WTC11 (cell line): ENCODE data around the gene IL25. TPM values are rescaled to one million over a fixed set of nuclear protein-coding genes. Genes with fewer than 3 reads are reported as not detected.
A peak's percentile ranks its signal among the peaks of the same experiment; 100 is the strongest.
"Not testable (repeated sequence)": the region's sequence is repeated elsewhere in the genome, so short reads cannot be mapped to it uniquely, and the experiment has no call there.

Experiments used
- ATAC-seq: fragments of 200-7000 bp; cut with Tn5 transposase; 2 replicates; pipeline ENCODE4 v1.10.0; 2021; ENCODE audit warnings: mild to moderate bottlenecking, moderate library complexity
- CTCF ChIA-PET: fragments of 300-600 bp; sonication (Branson Sonifier 250); formaldehyde crosslinking; loops from one replicate; lab custom pipeline; 2021; ENCODE audit warnings: antibody characterized with exemption; lab: Charles Lee
- POLR2A ChIA-PET: fragments of 350-600 bp; sonication (Branson Sonifier 250); formaldehyde crosslinking; loops from one replicate; lab custom pipeline; 2021; ENCODE audit warnings: antibody characterized with exemption; lab: Charles Lee
- DNase-seq: peaks from one replicate; pipeline ENCODE4 v3.0.0; 2021; ENCODE audit warnings: low spot score
- H3K27ac Mint-ChIP-seq: 2 replicates; pipeline ENCODE4 v1.8.0; 2021; ENCODE audit warnings: mixed read lengths
- H3K27me3 Mint-ChIP-seq: 2 replicates; pipeline ENCODE4 v1.8.0; 2021; ENCODE audit warnings: low read depth, mild to moderate bottlenecking, moderate library complexity, mixed read lengths
- H3K36me3 Mint-ChIP-seq: 2 replicates; pipeline ENCODE4 v1.8.0; 2021; ENCODE audit warnings: mixed read lengths
- H3K4me1 Mint-ChIP-seq: 2 replicates; pipeline ENCODE4 v1.8.0; 2022; ENCODE audit warnings: mixed read lengths
- H3K4me3 Mint-ChIP-seq: 2 replicates; pipeline ENCODE4 v1.8.0; 2021; ENCODE audit warnings: mild to moderate bottlenecking, moderate library complexity, mixed read lengths
- H3K9me3 Mint-ChIP-seq: 2 replicates; pipeline ENCODE4 v1.8.0; 2021; ENCODE audit warnings: mixed read lengths
- ELF4 ChIP-seq: sonication (generic); formaldehyde crosslinking; IDR thresholded peaks from 2 replicates; pipeline ENCODE4 v1.8.1; 2022; ENCODE audit warnings: low read depth, mild to moderate bottlenecking, moderate library complexity, missing genetic modification reagents
- ESRRA ChIP-seq: sonication (generic); formaldehyde crosslinking; IDR thresholded peaks from 2 replicates; pipeline ENCODE4 v1.8.1; 2022; ENCODE audit warnings: mild to moderate bottlenecking, missing genetic modification reagents, borderline replicate concordance
- FOXP1 ChIP-seq: sonication (generic); formaldehyde crosslinking; IDR thresholded peaks from 2 replicates; pipeline ENCODE4 v1.8.0; 2022; ENCODE audit warnings: missing genetic modification reagents, mild to moderate bottlenecking, moderate library complexity, borderline replicate concordance
- GRHL2 ChIP-seq: fragments of 250-450 bp; sonication (Bioruptor Pico); IDR thresholded peaks from 2 replicates; pipeline ENCODE4 v1.8.0; 2022; ENCODE audit warnings: mild to moderate bottlenecking, moderate library complexity; ENCODE audit not compliant: insufficient replicate concordance, severe bottlenecking
- IRF2 ChIP-seq: sonication (generic); formaldehyde crosslinking; IDR thresholded peaks from 2 replicates; pipeline ENCODE4 v1.8.0; 2022; ENCODE audit warnings: low read depth, missing genetic modification reagents, borderline replicate concordance
- JAZF1 ChIP-seq: fragments of 250-450 bp; sonication (Bioruptor Pico); IDR thresholded peaks from 2 replicates; pipeline ENCODE4 v1.9.0; 2021; ENCODE audit warnings: moderate library complexity, mild to moderate bottlenecking, inconsistent platforms
- MLX ChIP-seq: sonication (generic); formaldehyde crosslinking; IDR thresholded peaks from 2 replicates; pipeline ENCODE4 v1.8.1; 2023; ENCODE audit warnings: mild to moderate bottlenecking, missing genetic modification reagents, moderate library complexity
- MYBL2 ChIP-seq: sonication (generic); formaldehyde crosslinking; IDR thresholded peaks from 2 replicates; pipeline ENCODE4 v1.8.1; 2023; ENCODE audit warnings: mild to moderate bottlenecking, moderate library complexity, missing genetic modification reagents
- NR3C1 ChIP-seq: sonication (generic); formaldehyde crosslinking; conservative IDR thresholded peaks from 2 replicates; pipeline ENCODE4 v1.8.1; 2023; ENCODE audit warnings: low read depth, mild to moderate bottlenecking, missing genetic modification reagents
- PRRX2 ChIP-seq: fragments of 250-450 bp; sonication (Bioruptor Pico); IDR thresholded peaks from 2 replicates; pipeline ENCODE4 v1.8.0; 2021; ENCODE audit warnings: mild to moderate bottlenecking
- RELA ChIP-seq: sonication (generic); formaldehyde crosslinking; IDR thresholded peaks from 2 replicates; pipeline ENCODE4 v1.8.1; 2022; ENCODE audit warnings: missing genetic modification reagents, mild to moderate bottlenecking, borderline replicate concordance
- SMAD3 ChIP-seq: sonication (generic); formaldehyde crosslinking; IDR thresholded peaks from 2 replicates; pipeline ENCODE4 v1.8.0; 2022; ENCODE audit warnings: missing genetic modification reagents, mild to moderate bottlenecking, borderline replicate concordance
- SMAD4 ChIP-seq: sonication (generic); formaldehyde crosslinking; IDR thresholded peaks from 2 replicates; pipeline ENCODE4 v1.8.0; 2022; ENCODE audit warnings: mild to moderate bottlenecking, missing genetic modification reagents
- TEAD1 ChIP-seq: sonication (generic); formaldehyde crosslinking; IDR thresholded peaks from 2 replicates; pipeline ENCODE4 v1.8.0; 2022; ENCODE audit warnings: mild to moderate bottlenecking, missing genetic modification reagents
- ZBTB21 ChIP-seq: sonication (generic); formaldehyde crosslinking; IDR thresholded peaks from 2 replicates; pipeline ENCODE4 v1.8.1; 2023; ENCODE audit warnings: mild to moderate bottlenecking, missing genetic modification reagents, borderline replicate concordance
- ZNF263 ChIP-seq: sonication (generic); formaldehyde crosslinking; IDR thresholded peaks from 2 replicates; pipeline ENCODE4 v1.8.1; 2022; ENCODE audit warnings: low read depth, mild to moderate bottlenecking, moderate library complexity, missing genetic modification reagents
- ZNF416 ChIP-seq: fragments of 250-450 bp; sonication (Bioruptor Pico); IDR thresholded peaks from 2 replicates; pipeline ENCODE4 v1.9.0; 2021; ENCODE audit warnings: mild to moderate bottlenecking, inconsistent platforms
- total RNA-seq: library from RNA; stranded (reverse); gene quantifications from 3 replicates; pipeline ENCODE4 v1.2.3, GENCODE V29; 2021
- TF ChIP-seq, protein P1 (sequence below): fragments of 250-450 bp; sonication (Bioruptor Pico); IDR thresholded peaks from 2 replicates; pipeline ENCODE4 v1.9.0; 2021; ENCODE audit warnings: mild to moderate bottlenecking
- TF ChIP-seq, protein P2 (sequence below): fragments of 200-600 bp; IDR thresholded peaks from 2 replicates; pipeline ENCODE4 v1.8.0; 2022; ENCODE audit warnings: antibody characterized with exemption
- TF ChIP-seq, protein P3 (sequence below): sonication (generic); formaldehyde crosslinking; IDR thresholded peaks from 2 replicates; pipeline ENCODE4 v1.8.1; 2022; ENCODE audit warnings: mild to moderate bottlenecking, moderate library complexity, missing genetic modification reagents
- TF ChIP-seq, protein P4 (sequence below): fragments of 250-450 bp; sonication (Bioruptor Pico); IDR thresholded peaks from 2 replicates; pipeline ENCODE4 v1.8.0; 2021; ENCODE audit warnings: mild to moderate bottlenecking
- TF ChIP-seq, protein P5 (sequence below): sonication (generic); formaldehyde crosslinking; IDR thresholded peaks from 2 replicates; pipeline ENCODE4 v1.8.1; 2023; ENCODE audit warnings: mild to moderate bottlenecking, missing genetic modification reagents

Gene IL25
- total RNA-seq, 1 experiment from 2014 or later = 0.24 TPM

DNA sequence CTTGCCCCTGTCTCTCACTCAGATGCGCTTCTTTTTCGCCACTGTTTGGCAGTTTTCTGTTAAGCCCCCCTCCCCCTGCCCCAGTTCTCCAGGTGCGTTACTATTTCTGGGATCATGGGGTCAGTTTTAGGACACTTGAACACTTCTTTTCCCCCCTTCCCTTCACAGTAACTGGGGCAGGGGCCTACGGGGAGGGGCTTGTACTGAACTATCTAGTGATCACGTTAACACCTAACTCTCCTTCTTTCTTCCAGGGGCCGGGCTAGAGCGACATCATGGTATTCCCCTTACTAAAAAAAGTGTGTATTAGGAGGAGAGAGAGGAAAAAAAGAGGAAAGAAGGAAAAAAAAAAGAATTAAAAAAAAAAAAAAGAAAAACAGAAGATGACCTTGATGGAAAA is 47.6 kb upstream of the IL25 start:
- Mint-ChIP-seq H3K36me3 (peaks cover 41% of the 10 kb centered on the region), H3K27ac (no peak overlapping the region), H3K27me3 (no peaks in the 10 kb centered on the region; the same call in 1 of the 2 replicates), H3K9me3 (no peaks in the 10 kb centered on the region), H3K4me3 (no peak overlapping the region), H3K4me1 (peaks cover 20% of the 10 kb centered on the region)
- ATAC-seq (no peak), DNase-seq (no peak)
- POLR2A ChIA-PET = no interaction called here
- no peak for TF ChIP-seq IRF2 (CRISPR knock-in tag)
- TF ChIP-seq ZNF416 = no peak
- TF ChIP-seq TEAD1 (CRISPR knock-in tag) = no peak
- TF ChIP-seq, protein P1, sequence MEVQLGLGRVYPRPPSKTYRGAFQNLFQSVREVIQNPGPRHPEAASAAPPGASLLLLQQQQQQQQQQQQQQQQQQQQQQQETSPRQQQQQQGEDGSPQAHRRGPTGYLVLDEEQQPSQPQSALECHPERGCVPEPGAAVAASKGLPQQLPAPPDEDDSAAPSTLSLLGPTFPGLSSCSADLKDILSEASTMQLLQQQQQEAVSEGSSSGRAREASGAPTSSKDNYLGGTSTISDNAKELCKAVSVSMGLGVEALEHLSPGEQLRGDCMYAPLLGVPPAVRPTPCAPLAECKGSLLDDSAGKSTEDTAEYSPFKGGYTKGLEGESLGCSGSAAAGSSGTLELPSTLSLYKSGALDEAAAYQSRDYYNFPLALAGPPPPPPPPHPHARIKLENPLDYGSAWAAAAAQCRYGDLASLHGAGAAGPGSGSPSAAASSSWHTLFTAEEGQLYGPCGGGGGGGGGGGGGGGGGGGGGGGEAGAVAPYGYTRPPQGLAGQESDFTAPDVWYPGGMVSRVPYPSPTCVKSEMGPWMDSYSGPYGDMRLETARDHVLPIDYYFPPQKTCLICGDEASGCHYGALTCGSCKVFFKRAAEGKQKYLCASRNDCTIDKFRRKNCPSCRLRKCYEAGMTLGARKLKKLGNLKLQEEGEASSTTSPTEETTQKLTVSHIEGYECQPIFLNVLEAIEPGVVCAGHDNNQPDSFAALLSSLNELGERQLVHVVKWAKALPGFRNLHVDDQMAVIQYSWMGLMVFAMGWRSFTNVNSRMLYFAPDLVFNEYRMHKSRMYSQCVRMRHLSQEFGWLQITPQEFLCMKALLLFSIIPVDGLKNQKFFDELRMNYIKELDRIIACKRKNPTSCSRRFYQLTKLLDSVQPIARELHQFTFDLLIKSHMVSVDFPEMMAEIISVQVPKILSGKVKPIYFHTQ (CRISPR knock-in tag) = no peak
- TF ChIP-seq SMAD4 = no peak
- TF ChIP-seq SMAD3 (CRISPR knock-in tag) = no peak
- TF ChIP-seq, protein P2, sequence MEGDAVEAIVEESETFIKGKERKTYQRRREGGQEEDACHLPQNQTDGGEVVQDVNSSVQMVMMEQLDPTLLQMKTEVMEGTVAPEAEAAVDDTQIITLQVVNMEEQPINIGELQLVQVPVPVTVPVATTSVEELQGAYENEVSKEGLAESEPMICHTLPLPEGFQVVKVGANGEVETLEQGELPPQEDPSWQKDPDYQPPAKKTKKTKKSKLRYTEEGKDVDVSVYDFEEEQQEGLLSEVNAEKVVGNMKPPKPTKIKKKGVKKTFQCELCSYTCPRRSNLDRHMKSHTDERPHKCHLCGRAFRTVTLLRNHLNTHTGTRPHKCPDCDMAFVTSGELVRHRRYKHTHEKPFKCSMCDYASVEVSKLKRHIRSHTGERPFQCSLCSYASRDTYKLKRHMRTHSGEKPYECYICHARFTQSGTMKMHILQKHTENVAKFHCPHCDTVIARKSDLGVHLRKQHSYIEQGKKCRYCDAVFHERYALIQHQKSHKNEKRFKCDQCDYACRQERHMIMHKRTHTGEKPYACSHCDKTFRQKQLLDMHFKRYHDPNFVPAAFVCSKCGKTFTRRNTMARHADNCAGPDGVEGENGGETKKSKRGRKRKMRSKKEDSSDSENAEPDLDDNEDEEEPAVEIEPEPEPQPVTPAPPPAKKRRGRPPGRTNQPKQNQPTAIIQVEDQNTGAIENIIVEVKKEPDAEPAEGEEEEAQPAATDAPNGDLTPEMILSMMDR = no peak
- TF ChIP-seq ESRRA (CRISPR knock-in tag) = no peak
- TF ChIP-seq FOXP1 (CRISPR knock-in tag) = no peak
- TF ChIP-seq NR3C1 = no peak
- TF ChIP-seq JAZF1 = no peak
- TF ChIP-seq GRHL2 (CRISPR knock-in tag) = no peak
- no peak for TF ChIP-seq ZBTB21
- no peak for TF ChIP-seq RELA
- CTCF ChIA-PET = interaction anchor here (0.8 kb wide), 1 partner anchor 21 kb away, joined by 4 read pairs; no protein-coding TSS in a partner anchor

GRCh38 chr14:23325746-23326145 is 46.9 kb upstream of the IL25 start:
- ATAC-seq, DNase-seq, H3K4me3 Mint-ChIP-seq, H3K9me3 Mint-ChIP-seq, H3K27me3 Mint-ChIP-seq: not testable (repeated sequence)
- ChIA-PET POLR2A (interaction anchor here (1.3 to 2.5 kb wide), 3 partner anchors 27 to 211 kb away, joined by 3 to 17 read pairs (median 8); partner anchors contain the start of gene SLC22A17), CTCF (interaction anchor here (1.6 to 2.7 kb wide), 7 partner anchors 31 to 257 kb away, joined by 5 to 42 read pairs (median 10); no protein-coding TSS in a partner anchor)
- Mint-ChIP-seq H3K27ac (peak overlapping the region; percentile 38; the same call in 1 of the 2 replicates), H3K4me1 (peaks cover 13% of the 10 kb centered on the region), H3K36me3 (peaks cover 41% of the 10 kb centered on the region)

- no peak for DNase-seq
- Mint-ChIP-seq H3K9me3 (no peaks in the 10 kb centered on the region), H3K27ac (peak overlapping the region; percentile 91), H3K4me1 (peaks cover 13% of the 10 kb centered on the region), H3K36me3 (peaks cover 41% of the 10 kb centered on the region), H3K4me3 (no peak overlapping the region), H3K27me3 (no peaks in the 10 kb centered on the region; the same call in 1 of the 2 replicates)
- ATAC-seq = 0 out of 2 replicates have a peak, but pooled peaks have one; percentile 10
- ChIA-PET POLR2A (interaction anchor here (0.6 to 2.5 kb wide), 8 partner anchors 24 to 1332 kb away, joined by 3 to 17 read pairs (median 6); partner anchors contain the start of gene SLC22A17), CTCF (interaction anchor here (0.7 to 2.7 kb wide), 23 partner anchors 11 to 341 kb away, joined by 3 to 42 read pairs (median 4); partner anchors contain the start of genes ACIN1, C14orf119, CMTM5 and SLC22A17)
- TF ChIP-seq, protein P3, sequence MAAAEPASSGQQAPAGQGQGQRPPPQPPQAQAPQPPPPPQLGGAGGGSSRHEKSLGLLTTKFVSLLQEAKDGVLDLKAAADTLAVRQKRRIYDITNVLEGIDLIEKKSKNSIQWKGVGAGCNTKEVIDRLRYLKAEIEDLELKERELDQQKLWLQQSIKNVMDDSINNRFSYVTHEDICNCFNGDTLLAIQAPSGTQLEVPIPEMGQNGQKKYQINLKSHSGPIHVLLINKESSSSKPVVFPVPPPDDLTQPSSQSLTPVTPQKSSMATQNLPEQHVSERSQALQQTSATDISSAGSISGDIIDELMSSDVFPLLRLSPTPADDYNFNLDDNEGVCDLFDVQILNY (CRISPR knock-in tag) = no peak
- TF ChIP-seq, protein P4, sequence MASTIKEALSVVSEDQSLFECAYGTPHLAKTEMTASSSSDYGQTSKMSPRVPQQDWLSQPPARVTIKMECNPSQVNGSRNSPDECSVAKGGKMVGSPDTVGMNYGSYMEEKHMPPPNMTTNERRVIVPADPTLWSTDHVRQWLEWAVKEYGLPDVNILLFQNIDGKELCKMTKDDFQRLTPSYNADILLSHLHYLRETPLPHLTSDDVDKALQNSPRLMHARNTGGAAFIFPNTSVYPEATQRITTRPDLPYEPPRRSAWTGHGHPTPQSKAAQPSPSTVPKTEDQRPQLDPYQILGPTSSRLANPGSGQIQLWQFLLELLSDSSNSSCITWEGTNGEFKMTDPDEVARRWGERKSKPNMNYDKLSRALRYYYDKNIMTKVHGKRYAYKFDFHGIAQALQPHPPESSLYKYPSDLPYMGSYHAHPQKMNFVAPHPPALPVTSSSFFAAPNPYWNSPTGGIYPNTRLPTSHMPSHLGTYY (CRISPR knock-in tag) = peak; percentile 88
- TF ChIP-seq MYBL2 (no peak), MLX (no peak), ZNF263 (no peak), ELF4 (CRISPR knock-in tag) (no peak), PRRX2 (CRISPR knock-in tag) (peak; percentile 78)
- TF ChIP-seq, protein P5, sequence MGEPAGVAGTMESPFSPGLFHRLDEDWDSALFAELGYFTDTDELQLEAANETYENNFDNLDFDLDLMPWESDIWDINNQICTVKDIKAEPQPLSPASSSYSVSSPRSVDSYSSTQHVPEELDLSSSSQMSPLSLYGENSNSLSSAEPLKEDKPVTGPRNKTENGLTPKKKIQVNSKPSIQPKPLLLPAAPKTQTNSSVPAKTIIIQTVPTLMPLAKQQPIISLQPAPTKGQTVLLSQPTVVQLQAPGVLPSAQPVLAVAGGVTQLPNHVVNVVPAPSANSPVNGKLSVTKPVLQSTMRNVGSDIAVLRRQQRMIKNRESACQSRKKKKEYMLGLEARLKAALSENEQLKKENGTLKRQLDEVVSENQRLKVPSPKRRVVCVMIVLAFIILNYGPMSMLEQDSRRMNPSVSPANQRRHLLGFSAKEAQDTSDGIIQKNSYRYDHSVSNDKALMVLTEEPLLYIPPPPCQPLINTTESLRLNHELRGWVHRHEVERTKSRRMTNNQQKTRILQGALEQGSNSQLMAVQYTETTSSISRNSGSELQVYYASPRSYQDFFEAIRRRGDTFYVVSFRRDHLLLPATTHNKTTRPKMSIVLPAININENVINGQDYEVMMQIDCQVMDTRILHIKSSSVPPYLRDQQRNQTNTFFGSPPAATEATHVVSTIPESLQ = no peak
Measured at GRCh38 chr14:23326491-23327332, 45.9 kb upstream of the IL25 start.
